ENCODE measurements around the gene LMBR1.
"Not testable (repeated sequence)": the region's sequence is repeated elsewhere in the genome, so short reads cannot be mapped to it uniquely, and the experiment has no call there.

LMBR1 gene

DNA sequence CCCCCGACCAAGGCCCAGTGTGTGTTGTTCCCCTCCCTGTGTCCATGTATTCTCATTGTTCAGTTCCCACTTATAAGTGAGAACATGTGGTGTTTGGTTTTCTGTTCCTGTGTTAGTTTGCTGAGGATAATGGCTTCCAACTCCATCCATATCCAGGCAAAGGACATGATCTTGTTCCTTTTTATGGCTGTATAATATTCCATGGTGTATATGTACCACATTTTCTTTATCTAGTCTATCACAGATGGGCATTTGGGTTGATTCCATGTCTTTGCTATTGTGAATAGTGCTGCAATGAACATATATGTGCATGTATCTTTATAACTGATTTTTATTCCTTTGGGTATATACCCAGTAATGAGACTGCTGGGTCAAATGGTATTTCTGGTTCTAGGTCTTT lies 191.2 kb downstream of the LMBR1 start:
- in situ Hi-C loops (cut with MboI; ENCODE audit: low sequenced_read_pairs) = not testable (repeated sequence)

DNA sequence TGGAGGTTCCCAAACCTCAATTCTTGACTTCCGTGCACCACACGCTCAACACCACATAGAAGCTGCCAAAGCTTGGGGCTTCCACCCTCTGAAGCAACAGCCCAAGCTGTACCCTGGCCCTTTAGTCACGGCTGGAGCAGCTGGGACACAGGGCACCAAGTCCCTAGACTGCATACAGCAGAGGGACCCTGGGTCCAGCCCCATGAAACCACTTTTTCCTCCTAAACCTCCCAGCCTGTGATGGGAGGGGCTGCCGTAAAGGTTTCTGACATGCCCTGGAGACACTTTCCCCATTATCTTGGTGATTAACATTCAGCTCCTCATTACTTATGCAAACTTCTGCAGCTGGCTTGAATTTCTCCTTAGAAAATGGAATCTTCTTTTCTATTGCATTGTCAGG lies 194.5 kb downstream of the LMBR1 start:
- in situ Hi-C loops (cut with MboI; ENCODE audit: low sequenced_read_pairs) = not testable (repeated sequence)

DNA sequence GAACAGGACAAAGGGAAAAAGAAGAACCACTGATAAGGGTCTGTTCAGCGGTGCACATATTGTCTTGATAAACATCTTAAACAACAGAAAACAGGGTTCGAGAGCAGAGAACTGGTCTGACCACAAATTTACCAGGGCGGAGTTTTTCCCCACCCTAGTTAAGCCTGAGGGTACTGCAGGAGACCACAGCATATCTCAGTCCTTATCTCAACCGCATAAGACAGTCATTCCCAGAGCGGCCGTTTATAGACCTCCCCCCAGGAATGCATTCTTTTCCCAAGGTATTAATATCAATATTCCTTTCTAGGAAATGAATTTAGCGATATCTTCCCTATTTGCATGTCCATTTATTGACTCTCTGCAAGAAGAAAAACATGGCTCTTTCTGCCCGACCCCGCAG lies 195.7 kb downstream of the LMBR1 start:
- in situ Hi-C loops (cut with MboI; ENCODE audit: low sequenced_read_pairs) = not testable (repeated sequence)

DNA sequence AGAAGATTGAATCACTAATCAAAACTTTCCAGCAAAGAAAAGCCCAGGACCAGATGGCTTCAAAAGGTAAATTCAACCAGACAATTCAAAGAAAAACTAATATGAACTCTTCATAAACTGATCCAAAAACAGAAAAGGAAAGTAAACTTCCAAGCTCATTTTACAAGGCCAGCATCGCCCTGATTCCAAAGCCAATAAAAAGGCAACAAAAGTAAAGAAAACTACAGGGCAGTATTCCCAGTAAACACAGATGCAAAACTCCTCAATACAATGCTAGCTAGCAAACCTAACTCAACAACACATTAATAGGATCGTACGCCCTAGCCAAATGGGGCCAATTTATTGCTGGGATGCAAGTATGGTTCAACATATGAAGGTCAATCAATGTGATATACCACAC lies 199.4 kb downstream of the LMBR1 start:
- in situ Hi-C loops (cut with MboI; ENCODE audit: low sequenced_read_pairs) = no loop called here

DNA sequence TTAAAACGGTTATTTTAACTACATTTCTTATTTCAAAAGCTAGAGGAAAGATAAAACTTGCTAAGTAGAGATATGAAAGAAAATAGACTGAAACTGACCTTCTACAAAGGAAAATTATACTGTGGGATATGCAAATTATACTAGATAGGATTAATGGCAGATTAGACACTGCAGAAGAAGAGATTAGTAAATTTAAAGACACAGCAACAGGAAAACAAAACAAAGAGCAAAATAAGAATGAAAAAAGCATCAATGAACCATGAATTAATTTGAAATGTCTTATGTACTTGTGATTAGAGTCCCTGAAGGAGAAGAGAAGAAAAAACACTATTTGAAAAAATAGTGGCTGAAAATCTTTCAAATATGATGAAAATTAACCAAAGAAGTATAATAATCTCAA lies 200.1 kb downstream of the LMBR1 start:
- in situ Hi-C loops (cut with MboI; ENCODE audit: low sequenced_read_pairs) = no loop called here

DNA sequence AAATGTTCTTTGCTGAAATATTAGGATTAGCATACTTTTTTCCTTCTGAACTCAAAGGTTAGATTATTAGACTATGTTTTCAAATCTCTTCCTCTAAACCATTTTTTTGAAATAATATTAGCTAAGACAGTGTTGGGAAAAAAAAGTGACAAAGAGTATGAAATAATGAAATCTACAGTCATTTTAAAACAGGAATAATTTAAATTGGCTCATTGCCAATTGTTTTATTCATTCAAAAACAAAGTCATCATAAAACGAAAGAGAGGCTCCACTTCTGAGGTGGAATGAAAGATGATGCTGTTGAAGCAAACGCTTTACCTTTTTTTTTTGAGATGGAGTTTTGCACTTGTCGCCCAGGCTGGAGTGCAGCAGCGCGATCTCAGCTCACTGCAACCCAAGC lies 201.2 kb downstream of the LMBR1 start:
- in situ Hi-C loops (cut with MboI; ENCODE audit: low sequenced_read_pairs) = no loop called here

DNA sequence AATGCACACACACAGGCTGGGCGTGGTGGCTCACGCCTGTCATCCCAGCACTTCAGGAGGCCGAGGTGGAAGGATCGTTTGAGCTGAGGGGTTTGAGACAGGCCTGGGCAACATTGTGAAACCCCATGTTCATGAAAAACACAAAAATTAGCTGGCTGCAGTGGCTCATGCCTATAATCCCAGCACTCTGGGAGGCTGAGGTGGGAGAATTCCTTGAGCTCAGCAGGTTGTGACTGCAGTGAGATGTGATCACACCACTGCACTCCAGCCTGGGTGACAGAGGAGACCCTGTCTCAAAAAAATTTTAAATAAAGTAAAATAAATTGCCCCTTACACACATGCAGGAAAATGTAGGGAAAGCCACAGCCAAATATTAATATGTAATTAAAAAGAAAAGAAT lies 208.3 kb downstream of the LMBR1 start:
- in situ Hi-C loops (cut with MboI; ENCODE audit: low sequenced_read_pairs) = no loop called here

DNA sequence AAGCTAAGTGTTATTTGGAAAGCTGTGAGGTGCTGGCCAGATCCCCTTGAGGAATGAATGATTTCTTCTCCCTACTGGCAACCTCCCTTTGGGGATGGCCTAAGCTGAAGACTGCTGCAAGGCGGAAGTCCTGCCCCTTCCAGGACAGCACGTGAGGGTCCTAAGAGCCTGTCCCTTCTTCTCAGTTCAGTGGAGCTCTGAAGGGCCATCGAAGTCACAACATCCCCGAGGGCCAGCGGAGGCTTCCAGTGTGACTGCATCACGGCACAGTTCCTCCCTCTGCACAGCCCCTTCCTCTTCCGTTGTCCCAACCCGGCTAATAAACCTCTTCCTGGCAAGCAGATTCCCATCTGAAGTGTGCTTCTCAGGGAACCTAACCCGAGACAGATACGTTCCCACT lies 208.7 kb downstream of the LMBR1 start:
- in situ Hi-C loops (cut with MboI; ENCODE audit: low sequenced_read_pairs) = no loop called here

DNA sequence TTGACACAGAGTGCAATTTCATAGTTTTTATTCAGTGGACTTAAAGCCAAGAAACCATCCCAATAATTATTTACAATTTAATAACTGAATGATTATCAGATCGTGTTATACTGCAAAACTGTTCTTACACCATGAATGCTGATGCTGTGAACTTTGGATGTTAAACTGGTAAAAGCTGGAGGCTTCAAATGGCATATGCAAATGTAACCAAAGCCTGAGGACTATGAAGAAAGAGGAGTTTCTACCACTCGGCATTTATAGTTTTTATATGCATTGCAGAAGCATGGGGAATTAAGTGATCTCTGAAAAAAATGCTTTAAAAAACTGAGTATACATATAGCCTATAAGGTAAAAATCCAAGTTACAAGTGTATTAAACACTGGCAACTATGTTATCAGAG lies 210.1 kb downstream of the LMBR1 start:
- in situ Hi-C loops (cut with MboI; ENCODE audit: low sequenced_read_pairs) = no loop called here

DNA sequence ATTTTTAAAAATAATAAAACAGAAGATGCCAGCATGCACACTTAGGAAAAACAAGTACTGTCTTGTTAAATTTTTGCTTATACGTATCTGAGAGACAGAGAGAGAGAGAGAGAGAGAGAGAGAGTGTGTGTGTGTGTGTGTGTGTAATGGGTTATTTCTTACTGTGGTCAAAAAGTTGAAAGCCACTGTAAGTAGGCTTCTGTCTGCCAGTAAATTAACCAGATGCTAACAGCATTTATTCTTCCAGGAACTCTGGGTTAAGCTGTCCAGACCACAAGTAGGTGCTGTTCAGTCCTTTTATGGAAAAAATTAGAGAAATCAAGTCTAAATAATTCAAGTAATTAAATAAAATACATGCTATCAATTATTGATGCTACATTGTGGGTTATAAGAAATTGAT lies 212.7 kb downstream of the LMBR1 start:
- in situ Hi-C loops (cut with MboI; ENCODE audit: low sequenced_read_pairs) = no loop called here

DNA sequence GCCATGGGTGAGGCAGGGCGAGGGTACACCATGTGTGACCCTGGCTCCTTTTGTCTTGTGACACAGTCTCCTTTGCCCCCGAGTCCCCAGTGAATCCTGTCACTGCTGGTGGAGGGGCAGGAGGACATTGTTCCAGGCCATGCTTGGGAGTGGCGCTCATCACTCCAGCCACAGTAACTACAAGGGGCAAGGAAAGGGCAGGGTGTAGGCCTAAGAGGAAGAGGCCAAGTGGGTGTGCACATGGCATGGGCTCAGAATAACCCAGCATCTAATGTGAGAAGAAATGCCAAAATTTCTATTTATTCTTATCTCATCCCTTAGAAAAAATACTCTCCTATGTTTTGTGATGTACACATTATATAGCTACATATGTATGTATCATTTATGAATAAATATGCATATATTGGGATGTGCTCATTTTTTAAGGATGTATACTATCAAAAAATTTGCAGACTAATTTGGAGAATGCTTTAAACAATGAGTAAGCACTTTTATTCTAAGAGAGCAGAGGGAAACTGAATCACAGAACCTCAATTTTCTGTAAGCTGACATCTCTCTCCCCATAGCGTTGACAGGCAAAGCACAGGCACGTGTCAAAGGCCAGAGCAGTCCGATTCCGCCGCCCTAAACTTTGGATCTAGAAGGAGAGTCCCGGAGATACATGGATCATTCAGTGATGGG lies 215.5 kb downstream of the LMBR1 start:
- in situ Hi-C loops (cut with MboI; ENCODE audit: low sequenced_read_pairs) = no loop called here

DNA sequence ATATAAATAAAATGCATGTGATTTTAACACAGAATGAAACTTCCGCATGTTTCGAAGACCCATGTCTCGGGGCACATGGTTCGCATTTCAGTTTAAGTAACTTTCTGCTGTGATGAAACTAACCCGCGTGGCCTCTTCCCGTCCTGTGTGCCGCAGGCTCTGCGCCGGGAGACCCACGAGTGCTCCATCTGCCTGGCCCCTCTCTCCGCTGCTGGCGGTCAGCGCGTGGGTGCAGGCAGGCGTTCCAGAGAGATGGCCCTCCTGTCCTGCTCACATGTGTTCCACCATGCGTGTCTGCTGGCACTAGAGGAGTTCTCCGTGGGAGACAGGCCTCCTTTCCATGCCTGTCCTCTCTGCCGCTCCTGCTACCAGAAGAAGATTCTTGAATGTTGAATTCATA lies 216.7 kb downstream of the LMBR1 start:
- in situ Hi-C loops (cut with MboI; ENCODE audit: low sequenced_read_pairs) = no loop called here

DNA sequence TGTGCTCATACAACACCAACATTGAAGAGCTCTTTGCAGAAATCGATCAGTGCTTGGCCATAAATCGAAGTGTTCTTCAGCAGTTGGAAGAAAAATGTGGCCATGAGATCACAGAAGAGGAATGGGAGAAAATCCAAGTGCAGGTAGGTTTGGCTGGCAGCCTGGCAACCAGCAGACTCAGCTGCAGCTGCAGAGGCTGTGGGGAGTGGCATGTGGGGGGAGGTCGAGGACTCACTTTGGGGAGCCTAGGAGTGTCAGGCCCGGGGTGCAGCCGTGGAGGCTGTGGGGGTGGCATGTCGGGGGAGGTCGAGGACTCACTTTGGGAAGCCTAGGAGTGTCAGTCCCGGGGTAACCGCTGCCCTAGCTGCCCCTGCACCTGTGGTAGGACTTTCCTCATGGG lies 217.3 kb downstream of the LMBR1 start:
- in situ Hi-C loops (cut with MboI; ENCODE audit: low sequenced_read_pairs) = no loop called here

DNA sequence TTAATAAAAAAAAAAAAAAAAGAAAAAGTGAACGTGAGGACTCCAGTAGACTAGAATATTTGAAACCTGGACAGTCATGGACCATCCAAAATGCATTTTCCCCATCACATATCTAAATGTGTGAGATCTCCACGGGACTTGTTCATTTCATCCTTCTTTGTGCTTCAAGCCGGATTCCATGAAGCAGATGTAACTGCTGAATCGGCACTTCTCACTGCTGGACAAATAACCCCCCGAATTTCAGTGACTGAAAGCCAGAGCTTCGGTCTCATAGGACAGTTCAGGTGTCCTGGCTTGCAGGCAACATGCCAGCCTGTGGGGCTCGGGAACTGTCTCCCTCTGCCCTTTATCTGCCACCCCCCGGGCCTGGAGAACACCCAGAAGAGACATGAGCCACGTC lies 219.1 kb downstream of the LMBR1 start:
- in situ Hi-C loops (cut with MboI; ENCODE audit: low sequenced_read_pairs) = no loop called here

DNA sequence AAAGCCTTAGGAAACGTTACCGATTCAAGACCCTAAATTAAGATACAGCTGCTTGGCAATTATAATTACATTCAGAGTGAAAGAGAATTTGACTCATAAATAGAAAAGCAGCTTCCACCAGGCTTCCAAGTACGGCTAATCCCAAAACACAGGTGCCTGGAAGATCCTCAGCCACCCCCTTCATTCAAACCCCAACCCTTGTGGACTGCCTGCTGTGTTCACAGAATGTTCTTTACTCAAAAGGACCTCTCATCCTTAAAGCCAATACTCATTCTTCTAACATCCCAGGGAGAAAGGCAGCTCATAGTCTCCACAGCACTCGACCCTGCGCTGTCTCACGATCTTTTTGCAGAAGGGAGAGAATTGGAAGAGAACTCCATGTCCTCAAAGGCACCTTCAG lies 219.5 kb downstream of the LMBR1 start:
- in situ Hi-C loops (cut with MboI; ENCODE audit: low sequenced_read_pairs) = no loop called here

DNA sequence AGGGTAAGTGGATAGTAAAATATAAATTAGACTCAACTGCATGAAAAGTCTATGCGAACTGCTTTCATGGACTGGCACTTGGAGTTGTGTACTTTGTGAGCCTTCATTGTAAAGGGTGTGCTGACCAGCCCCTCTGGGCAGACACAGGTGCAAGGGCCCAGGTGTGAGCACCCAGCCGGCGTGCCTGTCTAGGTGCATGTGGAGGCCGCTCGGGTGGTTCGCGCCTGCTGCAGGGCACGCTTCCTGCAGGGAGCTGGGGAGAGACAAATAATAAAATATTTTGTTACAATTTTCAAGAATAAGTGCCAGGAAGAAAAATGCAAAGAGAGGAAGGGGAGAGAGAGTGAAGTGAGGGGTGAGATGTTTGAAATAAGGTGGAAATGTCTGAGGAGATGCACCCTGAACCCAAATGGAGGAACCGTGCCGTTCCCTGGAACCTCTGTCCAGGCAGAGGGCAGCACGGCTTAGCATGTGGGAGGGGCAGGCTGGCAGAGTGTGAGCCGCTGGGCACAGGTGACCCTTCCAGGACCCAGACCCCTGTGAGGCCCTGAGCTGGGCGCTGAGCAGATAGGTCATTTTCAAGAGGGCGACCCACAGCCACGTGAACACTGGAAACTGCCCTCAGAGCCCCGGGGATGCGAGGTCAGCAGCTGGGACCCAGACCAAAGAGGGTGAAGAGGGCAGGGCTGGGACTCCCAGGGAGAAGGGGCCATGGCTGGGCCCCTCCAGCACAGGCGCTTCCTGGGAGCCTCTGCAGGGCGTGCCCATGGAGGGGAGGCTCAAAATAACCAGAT lies 223.8 kb downstream of the LMBR1 start:
- in situ Hi-C loops (cut with MboI; ENCODE audit: low sequenced_read_pairs) = no loop called here

DNA sequence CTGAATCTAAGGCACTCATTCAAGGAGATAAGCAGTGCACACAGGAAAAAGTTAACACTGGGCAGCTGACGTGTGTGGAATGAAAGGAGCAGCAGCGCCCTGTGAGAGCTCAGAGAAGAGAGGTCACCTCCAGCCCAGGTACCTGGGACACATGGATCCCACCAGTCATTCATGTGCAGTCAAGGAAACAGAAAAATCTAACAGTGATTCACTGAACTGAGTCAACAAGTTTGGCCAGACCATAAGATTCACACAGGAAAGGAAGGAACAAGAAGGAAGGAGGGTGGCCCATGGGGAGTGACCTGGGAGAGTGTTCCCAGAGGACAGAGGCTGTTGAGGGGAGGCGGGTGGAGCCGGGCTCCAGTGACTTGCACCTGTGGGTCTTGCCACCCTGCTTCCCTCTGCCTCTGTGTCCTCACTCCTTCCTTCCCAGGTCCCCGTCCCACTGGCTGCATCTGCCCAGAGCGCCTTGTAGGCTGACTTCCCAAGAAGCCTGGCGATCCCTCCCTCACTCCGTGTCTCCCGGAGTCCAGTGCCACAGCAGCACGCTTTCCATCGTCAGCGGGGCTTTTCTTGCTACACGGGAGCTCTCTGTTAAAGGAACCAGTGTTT lies 224.7 kb downstream of the LMBR1 start:
- in situ Hi-C loops (cut with MboI; ENCODE audit: low sequenced_read_pairs) = no loop called here

DNA sequence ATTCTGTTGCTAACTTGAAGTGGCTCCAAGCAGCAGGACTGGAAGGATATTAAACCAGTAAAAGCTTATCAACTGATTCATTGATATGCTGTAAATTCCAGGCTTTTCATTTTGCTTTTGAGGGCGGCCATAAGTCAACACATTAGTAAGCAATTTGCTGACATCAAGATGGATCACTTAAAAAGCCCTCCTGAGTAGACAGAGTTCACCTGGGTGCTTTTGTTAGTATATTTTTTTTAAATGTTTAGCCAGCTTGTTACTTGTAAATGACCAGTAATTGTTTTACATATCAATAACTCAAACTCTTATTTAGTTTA lies 225.9 kb downstream of the LMBR1 start:
- in situ Hi-C loops (cut with MboI; ENCODE audit: low sequenced_read_pairs) = no loop called here

DNA sequence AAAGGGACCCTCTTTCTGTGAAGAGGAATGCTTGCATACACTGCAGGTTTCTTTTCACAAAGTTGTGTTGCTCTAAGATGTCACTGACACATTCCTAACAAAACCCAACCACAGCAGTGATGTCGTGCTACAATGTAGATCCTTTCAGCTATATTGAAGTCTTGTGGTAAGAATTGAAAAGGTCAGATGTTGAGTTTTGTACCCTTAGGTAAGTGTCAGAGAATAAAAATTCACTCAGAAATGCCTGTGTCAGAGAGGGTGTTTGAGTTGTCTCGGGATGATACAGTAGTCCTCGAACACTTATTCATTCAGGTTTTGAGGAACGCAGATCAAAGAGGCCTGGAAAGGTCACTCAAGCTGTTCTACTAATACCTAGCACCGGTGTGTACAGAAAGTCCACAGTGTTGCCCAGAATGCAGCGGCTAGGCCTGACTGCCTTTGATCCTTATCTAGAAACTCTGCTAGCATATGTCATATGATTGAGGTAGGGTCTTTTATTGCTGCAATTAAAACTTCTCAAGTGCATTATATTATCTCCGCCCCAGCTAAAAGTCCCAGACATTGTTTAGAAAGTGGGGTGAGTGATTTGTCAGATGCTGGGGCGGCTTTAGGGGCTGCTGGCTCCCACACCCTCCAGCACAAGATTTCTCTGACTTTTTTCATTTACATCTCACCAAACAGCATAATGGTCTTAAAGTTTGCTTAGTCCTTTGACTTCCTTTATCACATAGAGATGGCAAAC lies 226.4 kb downstream of the LMBR1 start:
- in situ Hi-C loops (cut with MboI; ENCODE audit: low sequenced_read_pairs) = no loop called here

DNA sequence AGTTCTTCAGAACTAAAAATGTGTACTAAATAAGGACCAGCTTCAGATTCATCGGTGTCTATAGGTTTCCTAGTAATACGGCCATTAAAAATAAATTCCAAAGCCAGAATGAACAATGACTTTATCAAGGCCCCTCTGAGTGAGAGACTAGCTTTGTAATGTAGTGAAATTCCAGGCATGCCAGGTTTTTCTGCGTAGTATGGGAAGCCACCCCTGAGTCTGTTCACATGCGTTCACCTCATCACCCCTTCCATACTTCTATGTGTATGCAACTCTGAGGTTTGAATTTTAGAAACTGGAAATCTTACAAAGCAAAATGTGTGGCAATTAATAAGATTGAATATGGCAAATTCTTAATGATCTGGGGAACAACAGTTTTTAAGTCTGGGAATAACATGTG lies 227.9 kb downstream of the LMBR1 start:
- in situ Hi-C loops (cut with MboI; ENCODE audit: low sequenced_read_pairs) = no loop called here

DNA sequence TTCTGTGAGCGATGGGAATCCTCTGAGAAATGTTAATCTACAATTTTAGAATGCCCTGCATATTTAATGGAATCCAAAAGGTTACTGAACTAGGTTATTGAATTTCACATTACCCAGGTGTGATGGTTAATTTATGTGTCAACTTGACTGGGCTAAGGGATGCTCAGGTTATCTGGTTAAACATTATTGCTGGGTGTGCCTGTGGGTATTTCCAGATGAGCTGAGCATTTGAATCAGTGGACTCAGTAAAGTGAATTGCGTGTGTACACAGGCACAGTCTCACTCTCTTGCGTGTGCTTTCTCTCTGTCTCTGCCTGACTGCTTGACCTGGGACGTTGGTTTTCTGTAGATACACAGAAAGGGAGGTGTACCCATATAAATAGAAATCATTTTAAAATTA lies 230.7 kb downstream of the LMBR1 start:
- in situ Hi-C loops (cut with MboI; ENCODE audit: low sequenced_read_pairs) = no loop called here

DNA sequence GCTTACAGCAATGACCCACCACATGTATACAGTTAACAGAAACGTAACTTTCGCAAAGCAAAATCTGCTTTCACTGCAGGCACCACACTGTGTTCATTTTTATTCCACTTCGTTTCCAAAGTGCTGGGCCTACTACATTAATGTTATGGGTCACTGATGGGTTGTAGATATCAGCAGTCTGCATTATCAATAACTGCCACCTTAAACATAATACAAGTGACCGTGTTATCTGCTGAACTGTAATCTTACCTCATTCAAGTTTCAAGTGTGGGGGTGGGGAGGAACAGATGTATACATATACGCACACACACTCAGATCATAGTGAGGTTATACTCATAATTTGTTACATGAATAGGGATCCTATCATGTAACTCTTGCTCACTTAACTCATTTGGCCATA lies 231.3 kb downstream of the LMBR1 start:
- in situ Hi-C loops (cut with MboI; ENCODE audit: low sequenced_read_pairs) = no loop called here
